IMR-90 (cell line): ENCODE measurements around the gene KLRF2. TPM values are rescaled to one million over a fixed set of nuclear protein-coding genes. Genes with fewer than 3 reads are reported as not detected.

Experiments used
- ATAC-seq: fragments of 200-7000 bp; cut with Tn5 transposase; 2 replicates; pipeline ENCODE4 v1.9.1; 2020; ENCODE audit warnings: low read depth, mild to moderate bottlenecking, moderate library complexity
- BruUV-seq: library from RNA; stranded (reverse); fragments of 400-500 nt; replicated peaks from 2 replicates; lab custom pipeline; 2021; lab: Mats Ljungman, UMichigan
- CTCF ChIA-PET: fragments of 300-600 bp; formaldehyde crosslinking; extraction: SDS; loops from one replicate; lab custom pipeline; 2021; ENCODE audit warnings: antibody characterized with exemption; lab: Yijun Ruan, JAX
- POLR2A ChIA-PET: fragments of 300-600 bp; sonication (Branson Sonifier 250); formaldehyde crosslinking; loops from one replicate; lab custom pipeline; 2022; ENCODE audit warnings: antibody characterized with exemption; ENCODE audit not compliant: unreplicated experiment; lab: Charles Lee
- DNase-seq: peaks from one replicate; pipeline ENCODE4 v3.0.0; 2013
- H2AFZ ChIP-seq: replicated peaks from 2 replicates; pipeline ENCODE3; 2013; ENCODE audit warnings: low read length, mild to moderate bottlenecking; ENCODE audit not compliant: poor library complexity
- H2AK5ac ChIP-seq: 2 replicates; pipeline ENCODE4 v1.6.1; 2013; ENCODE audit warnings: low read depth, low read length, inconsistent platforms
- H2AK9ac ChIP-seq: replicated peaks from 2 replicates; pipeline ENCODE3; 2013; ENCODE audit warnings: mild to moderate bottlenecking, low read depth, low read length, moderate library complexity; ENCODE audit not compliant: poor library complexity
- H2BK120ac ChIP-seq: 2 replicates; pipeline ENCODE4 v1.6.1; 2013; ENCODE audit warnings: low read depth, low read length, inconsistent platforms
- H2BK15ac ChIP-seq: 3 replicates; pipeline ENCODE4 v1.6.1; 2013; ENCODE audit warnings: low read depth, low read length, inconsistent platforms
- H2BK20ac ChIP-seq: 2 replicates; pipeline ENCODE4 v1.6.1; 2013; ENCODE audit warnings: low read depth, mild to moderate bottlenecking, inconsistent platforms, low read length, moderate library complexity
- H2BK5ac ChIP-seq: 2 replicates; pipeline ENCODE4 v1.6.1; 2013; ENCODE audit warnings: mild to moderate bottlenecking, low read depth, low read length, inconsistent platforms; ENCODE audit not compliant: poor library complexity, severe bottlenecking
- H3K14ac ChIP-seq: replicated peaks from 2 replicates; pipeline ENCODE4 v1.6.1; 2013; ENCODE audit warnings: low read depth, low read length, inconsistent platforms
- H3K18ac ChIP-seq: 2 replicates; pipeline ENCODE4 v1.6.1; 2013; ENCODE audit warnings: low read depth, low read length, control low read depth
- H3K23ac ChIP-seq: 2 replicates; pipeline ENCODE4 v1.6.1; 2013; ENCODE audit warnings: low read depth, low read length, inconsistent platforms
- H3K27ac ChIP-seq: 2 replicates; pipeline ENCODE4 v1.5.1; 2013; ENCODE audit warnings: mild to moderate bottlenecking, control low read depth, low read length; ENCODE audit not compliant: insufficient read depth
- H3K27me3 ChIP-seq: 2 replicates; pipeline ENCODE4 v1.6.1; 2013; ENCODE audit warnings: low read length; ENCODE audit not compliant: control insufficient read depth, insufficient read depth
- H3K36me3 ChIP-seq: 2 replicates; pipeline ENCODE4 v1.6.1; 2013; ENCODE audit warnings: low read length, mixed read lengths; ENCODE audit not compliant: control insufficient read depth, insufficient read depth
- H3K4ac ChIP-seq: 2 replicates; pipeline ENCODE4 v1.6.1; 2013; ENCODE audit warnings: low read depth, low read length, inconsistent platforms
- H3K4me1 ChIP-seq: 2 replicates; pipeline ENCODE4 v1.6.1; 2013; ENCODE audit warnings: low read length, mixed read lengths; ENCODE audit not compliant: control insufficient read depth, insufficient read depth
- H3K4me2 ChIP-seq: 2 replicates; pipeline ENCODE4 v1.6.1; 2013; ENCODE audit warnings: low read depth, mild to moderate bottlenecking, control low read depth, low read length, moderate library complexity
- H3K4me3 ChIP-seq: 2 replicates; pipeline ENCODE4 v1.5.1; 2013; ENCODE audit warnings: low read depth, mild to moderate bottlenecking, control low read depth, low read length, moderate library complexity; ENCODE audit not compliant: insufficient read depth
- H3K56ac ChIP-seq: 2 replicates; pipeline ENCODE4 v1.6.1; 2013; ENCODE audit warnings: low read length, inconsistent platforms; ENCODE audit not compliant: insufficient read depth; ENCODE audit errors: extremely low read depth
- H3K79me1 ChIP-seq, 2 experiments: 2 replicates each; pipeline ENCODE4 v1.6.1; 2013; ENCODE audit warnings: low read length in 2 of 2, inconsistent platforms in 1 of 2, low read depth in 1 of 2
- H3K9ac ChIP-seq: 2 replicates; pipeline ENCODE4 v1.6.1; 2013; ENCODE audit warnings: low read depth, low read length, control low read depth
- H3K9me1 ChIP-seq: 2 replicates; pipeline ENCODE4 v1.6.1; 2013; ENCODE audit warnings: low read length, inconsistent platforms; ENCODE audit not compliant: insufficient read depth
- H3K9me3 ChIP-seq: 2 replicates; pipeline ENCODE4 v1.6.1; 2013; ENCODE audit warnings: low read length; ENCODE audit not compliant: control insufficient read depth, insufficient read depth
- H4K20me1 ChIP-seq: 2 replicates; pipeline ENCODE4 v1.6.1; 2013; ENCODE audit warnings: low read length, inconsistent platforms; ENCODE audit not compliant: insufficient read depth
- H4K5ac ChIP-seq: 2 replicates; pipeline ENCODE4 v1.6.1; 2013; ENCODE audit warnings: mild to moderate bottlenecking, low read depth, low read length, control low read depth
- H4K8ac ChIP-seq, 2 experiments: 2 replicates each; pipeline ENCODE4 v1.6.1; 2013; ENCODE audit warnings: low read depth in 2 of 2, low read length in 2 of 2, control low read depth in 1 of 2, inconsistent platforms in 1 of 2
- H4K91ac ChIP-seq: 2 replicates; pipeline ENCODE4 v1.6.1; 2013; ENCODE audit warnings: low read depth, low read length, inconsistent platforms; ENCODE audit not compliant: insufficient read depth
- BHLHE40 ChIP-seq: fragments of 150-350 bp; IDR thresholded peaks from 2 replicates; pipeline ENCODE4 v1.6.1; 2016; ENCODE audit warnings: mild to moderate bottlenecking, low read depth, low read length
- CHD1 ChIP-seq: IDR thresholded peaks from 2 replicates; pipeline ENCODE4 v1.6.1; 2012; ENCODE audit warnings: low read depth, low read length, improper control_type of control experiment
- FOS ChIP-seq: fragments of 150-350 bp; IDR thresholded peaks from 2 replicates; pipeline ENCODE4 v1.6.1; 2016; ENCODE audit warnings: low read depth, low read length
- MAFK ChIP-seq: IDR thresholded peaks from 2 replicates; pipeline ENCODE4 v1.6.1; 2012; ENCODE audit warnings: low read depth, low read length, improper control_type of control experiment
- MAZ ChIP-seq: IDR thresholded peaks from 2 replicates; pipeline ENCODE4 v1.6.1; 2012; ENCODE audit warnings: low read depth, mild to moderate bottlenecking, low read length, improper control_type of control experiment, moderate library complexity, borderline replicate concordance
- MXI1 ChIP-seq: IDR thresholded peaks from 2 replicates; pipeline ENCODE4 v1.6.1; 2012; ENCODE audit warnings: low read depth, mild to moderate bottlenecking, low read length, moderate library complexity, borderline replicate concordance
- NFE2L2 ChIP-seq: fragments of 150-350 bp; IDR thresholded peaks from 2 replicates; pipeline ENCODE4 v1.6.1; 2016; ENCODE audit warnings: low read depth, mild to moderate bottlenecking, low read length
- POLR2A ChIP-seq: IDR thresholded peaks from 2 replicates; pipeline ENCODE4 v1.6.1; 2012; ENCODE audit warnings: mild to moderate bottlenecking, low read depth, low read length
- RAD21 ChIP-seq: IDR thresholded peaks from 2 replicates; pipeline ENCODE4 v1.6.1; 2012; ENCODE audit warnings: low read length, improper control_type of control experiment
- RFX5 ChIP-seq: IDR thresholded peaks from 2 replicates; pipeline ENCODE4 v1.8.0; 2012; ENCODE audit warnings: low read depth, mild to moderate bottlenecking, low read length, moderate library complexity
- SMC3 ChIP-seq: fragments of 150-350 bp; IDR thresholded peaks from 2 replicates; pipeline ENCODE4 v1.6.1; 2016; ENCODE audit warnings: low read depth, mild to moderate bottlenecking, antibody characterized with exemption, low read length, moderate library complexity
- WGBS, 2 experiments: methylation state at CpG; one replicate each; pipeline versions ENCODE4 v1.1.5 to v1.1.7; 2013; ENCODE audit warnings: missing lambda C conversion rate in 2 of 2; ENCODE audit not compliant: insufficient read length in 1 of 2; ENCODE audit errors: extremely low coverage in 2 of 2; 5-methylcytosine and 5-hydroxymethylcytosine counted together
- dilution Hi-C: fragments of 300-500 bp; cut with HindIII; formaldehyde crosslinking; loops from one replicate; pipeline ENCODE4 v1.14.3; 2018; ENCODE audit warnings: low sequenced_read_pairs; ENCODE audit not compliant: unreplicated experiment
- in situ Hi-C: fragments of 300-500 bp; cut with MboI; formaldehyde crosslinking; loops from 3 replicates; pipeline ENCODE4 v1.14.3; 2019; ENCODE audit warnings: low sequenced_read_pairs, inconsistent platforms, mixed read lengths
- intact Hi-C: fragments of 100-400 bp; cut with micrococcal nuclease; formaldehyde crosslinking; loops from 2 replicates; pipeline ENCODE4 v1.10.0; 2022
- polyA plus RNA-seq, 3 experiments: library from polyadenylated mRNA; depleted of rRNA; stranded (reverse); fragments of >200 nt; gene quantifications; 2 replicates each; pipeline ENCODE4 v1.2.3, GENCODE V29; 2012; ENCODE audit warnings: low replicate concordance in 1 of 3
- total RNA-seq: library from RNA; depleted of rRNA; stranded (reverse); fragments of >200 nt; gene quantifications from 2 replicates; pipeline ENCODE4 v1.2.3, GENCODE V29; 2012
- TF ChIP-seq, protein P1 (sequence below): conservative IDR thresholded peaks from 2 replicates; pipeline ENCODE4 v1.5.1; 2012; ENCODE audit warnings: mild to moderate bottlenecking, low read depth, low read length, improper control_type of control experiment
- TF ChIP-seq, protein P2 (sequence below): fragments of 150-350 bp; IDR thresholded peaks from 2 replicates; pipeline ENCODE4 v1.6.1; 2017; ENCODE audit warnings: mild to moderate bottlenecking, antibody characterized with exemption, low read length, low read depth
- TF ChIP-seq, protein P3 (sequence below): fragments of 150-350 bp; IDR thresholded peaks from 2 replicates; pipeline ENCODE4 v1.6.1; 2016; ENCODE audit warnings: low read depth, mild to moderate bottlenecking, low read length, moderate library complexity, borderline replicate concordance

The KLRF2 gene
- total and polyA plus RNA-seq, 2 of the 4 experiments (the other 2 are of a cell fraction) = not detected

DNA sequence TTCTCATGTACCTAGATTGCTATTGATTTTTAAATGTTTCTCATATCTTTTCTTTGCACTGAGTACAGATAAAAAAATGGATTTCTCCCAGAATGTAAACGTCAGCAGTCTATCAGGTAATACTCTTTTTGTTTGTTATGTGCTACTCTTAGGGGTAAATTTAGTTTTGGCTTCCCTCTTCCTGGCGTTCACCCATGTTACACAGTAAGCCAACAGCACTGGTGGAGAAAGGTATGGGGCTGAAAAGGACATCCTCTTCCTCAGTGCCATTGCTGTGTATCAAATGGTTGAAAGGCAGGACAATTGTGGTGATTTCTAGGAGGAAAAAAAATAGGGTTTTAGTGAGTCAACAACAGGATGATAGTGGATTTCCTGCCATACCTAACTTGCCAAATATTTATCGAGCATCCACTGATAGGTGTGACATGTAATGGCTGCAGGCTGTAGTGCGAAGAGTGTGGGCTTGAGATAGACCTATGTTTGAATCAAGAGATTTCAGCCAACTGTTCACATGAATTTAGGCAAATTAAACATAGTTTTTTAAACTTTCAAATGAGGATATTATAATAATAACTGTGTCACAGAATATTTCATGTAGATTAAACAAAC lies 7.5 kb downstream of the KLRF2 start:
- no peak overlapping the region for H3K4me3 ChIP-seq
- no peak for ATAC-seq

More for the DNA sequence above, 7.5 kb downstream of the KLRF2 start:
- H3K4me2 ChIP-seq = no peak overlapping the region
- H2BK120ac ChIP-seq = no peak overlapping the region
- H3K27me3 ChIP-seq = no peaks in the 10 kb centered on the region
- H2AK5ac ChIP-seq = no peak overlapping the region
- in situ Hi-C loops = no loop called here
- no peaks in the 10 kb centered on the region for H4K20me1 ChIP-seq
- TF ChIP-seq, protein P1, sequence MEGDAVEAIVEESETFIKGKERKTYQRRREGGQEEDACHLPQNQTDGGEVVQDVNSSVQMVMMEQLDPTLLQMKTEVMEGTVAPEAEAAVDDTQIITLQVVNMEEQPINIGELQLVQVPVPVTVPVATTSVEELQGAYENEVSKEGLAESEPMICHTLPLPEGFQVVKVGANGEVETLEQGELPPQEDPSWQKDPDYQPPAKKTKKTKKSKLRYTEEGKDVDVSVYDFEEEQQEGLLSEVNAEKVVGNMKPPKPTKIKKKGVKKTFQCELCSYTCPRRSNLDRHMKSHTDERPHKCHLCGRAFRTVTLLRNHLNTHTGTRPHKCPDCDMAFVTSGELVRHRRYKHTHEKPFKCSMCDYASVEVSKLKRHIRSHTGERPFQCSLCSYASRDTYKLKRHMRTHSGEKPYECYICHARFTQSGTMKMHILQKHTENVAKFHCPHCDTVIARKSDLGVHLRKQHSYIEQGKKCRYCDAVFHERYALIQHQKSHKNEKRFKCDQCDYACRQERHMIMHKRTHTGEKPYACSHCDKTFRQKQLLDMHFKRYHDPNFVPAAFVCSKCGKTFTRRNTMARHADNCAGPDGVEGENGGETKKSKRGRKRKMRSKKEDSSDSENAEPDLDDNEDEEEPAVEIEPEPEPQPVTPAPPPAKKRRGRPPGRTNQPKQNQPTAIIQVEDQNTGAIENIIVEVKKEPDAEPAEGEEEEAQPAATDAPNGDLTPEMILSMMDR = no peak
- TF ChIP-seq FOS (no peak), NFE2L2 (no peak), RAD21 (no peak), SMC3 (no peak), POLR2A (no peak), BHLHE40 (no peak), MAZ (no peak), RFX5 (no peak), MXI1 (no peak), CHD1 (no peak), MAFK (no peak)
- TF ChIP-seq, protein P2, sequence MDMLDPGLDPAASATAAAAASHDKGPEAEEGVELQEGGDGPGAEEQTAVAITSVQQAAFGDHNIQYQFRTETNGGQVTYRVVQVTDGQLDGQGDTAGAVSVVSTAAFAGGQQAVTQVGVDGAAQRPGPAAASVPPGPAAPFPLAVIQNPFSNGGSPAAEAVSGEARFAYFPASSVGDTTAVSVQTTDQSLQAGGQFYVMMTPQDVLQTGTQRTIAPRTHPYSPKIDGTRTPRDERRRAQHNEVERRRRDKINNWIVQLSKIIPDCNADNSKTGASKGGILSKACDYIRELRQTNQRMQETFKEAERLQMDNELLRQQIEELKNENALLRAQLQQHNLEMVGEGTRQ = no peak
- TF ChIP-seq, protein P3, sequence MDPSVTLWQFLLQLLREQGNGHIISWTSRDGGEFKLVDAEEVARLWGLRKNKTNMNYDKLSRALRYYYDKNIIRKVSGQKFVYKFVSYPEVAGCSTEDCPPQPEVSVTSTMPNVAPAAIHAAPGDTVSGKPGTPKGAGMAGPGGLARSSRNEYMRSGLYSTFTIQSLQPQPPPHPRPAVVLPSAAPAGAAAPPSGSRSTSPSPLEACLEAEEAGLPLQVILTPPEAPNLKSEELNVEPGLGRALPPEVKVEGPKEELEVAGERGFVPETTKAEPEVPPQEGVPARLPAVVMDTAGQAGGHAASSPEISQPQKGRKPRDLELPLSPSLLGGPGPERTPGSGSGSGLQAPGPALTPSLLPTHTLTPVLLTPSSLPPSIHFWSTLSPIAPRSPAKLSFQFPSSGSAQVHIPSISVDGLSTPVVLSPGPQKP = no peak
- intact Hi-C loops = no loop called here
- dilution Hi-C loops = no loop called here
- H4K8ac ChIP-seq = no peak overlapping the region
- no peak overlapping the region for H3K18ac ChIP-seq
- H2BK5ac ChIP-seq = no peak overlapping the region
- H3K23ac ChIP-seq = no peak overlapping the region
- H3K9me1 ChIP-seq = no peaks in the 10 kb centered on the region
- DNase-seq = no peak
- H3K27ac ChIP-seq = no peak overlapping the region
- H2BK20ac ChIP-seq = no peak overlapping the region
- BruUV-seq = no TSS peak
- H2AFZ ChIP-seq = no peak overlapping the region
- H2BK15ac ChIP-seq = no peak overlapping the region
- H3K36me3 ChIP-seq = no peaks in the 10 kb centered on the region
- no peak overlapping the region for H3K56ac ChIP-seq
- no peak overlapping the region for H3K9ac ChIP-seq
- no peak overlapping the region for H4K91ac ChIP-seq
- ChIA-PET POLR2A (no interaction called here), CTCF (no interaction called here)
- no peak overlapping the region for H3K14ac ChIP-seq
- WGBS, 2 experiments = no CpG with 5 or more reads among the region's 4 CpGs
- H3K79me1 ChIP-seq = no peaks in the 10 kb centered on the region
- H4K5ac ChIP-seq = no peak overlapping the region
- no peaks in the 10 kb centered on the region for H3K9me3 ChIP-seq
- no peaks in the 10 kb centered on the region for H3K4me1 ChIP-seq
- no peak overlapping the region for H2AK9ac ChIP-seq
- no peak overlapping the region for H3K4ac ChIP-seq
